Hepatocyte (in vitro differentiated cells): ENCODE results near the gene ULK4. TPM values are rescaled to one million over a fixed set of nuclear protein-coding genes. Genes with fewer than 3 reads are reported as not detected.

ENCODE experiments used
- DNase-seq: peaks from one replicate; pipeline ENCODE4 v3.0.0-alpha.2; 2016; ENCODE audit warnings: low spot score
- H2AFZ ChIP-seq: fragments of 200-600 bp; sonication (generic); 2 replicates; pipeline ENCODE4 v1.6.0; 2016; ENCODE audit warnings: antibody characterized with exemption, mild to moderate bottlenecking
- H3K27ac ChIP-seq: fragments of 200-600 bp; sonication (generic); 2 replicates; pipeline ENCODE4 v1.5.1; 2016; ENCODE audit warnings: mild to moderate bottlenecking
- H3K27me3 ChIP-seq: fragments of 200-600 bp; sonication (generic); 2 replicates; pipeline ENCODE4 v1.6.1; 2016
- H3K36me3 ChIP-seq: fragments of 200-600 bp; sonication (generic); replicated peaks from 2 replicates; pipeline ENCODE4 v1.5.1; 2016; ENCODE audit warnings: low read depth; ENCODE audit not compliant: insufficient read depth
- H3K4me1 ChIP-seq: fragments of 200-600 bp; sonication (generic); 2 replicates; pipeline ENCODE4 v1.5.1; 2016; ENCODE audit warnings: mild to moderate bottlenecking, moderate library complexity; ENCODE audit not compliant: insufficient read depth
- H3K4me2 ChIP-seq: fragments of 200-600 bp; sonication (generic); 2 replicates; pipeline ENCODE4 v1.6.0; 2016
- H3K4me3 ChIP-seq: fragments of 200-600 bp; sonication (generic); 2 replicates; pipeline ENCODE4 v1.5.1; 2016; ENCODE audit warnings: mild to moderate bottlenecking
- H3K79me2 ChIP-seq: fragments of 200-600 bp; sonication (generic); 2 replicates; pipeline ENCODE4 v1.6.0; 2017; ENCODE audit warnings: mild to moderate bottlenecking
- H3K9me2 ChIP-seq: fragments of 200-600 bp; sonication (generic); replicated peaks from 2 replicates; pipeline ENCODE4 v1.6.0; 2017; ENCODE audit warnings: mild to moderate bottlenecking; ENCODE audit not compliant: insufficient read depth
- H3K9me3 ChIP-seq: fragments of 200-600 bp; sonication (generic); 2 replicates; pipeline ENCODE4 v1.5.1; 2016; ENCODE audit warnings: low read depth, mild to moderate bottlenecking
- H4K20me1 ChIP-seq: fragments of 200-600 bp; sonication (generic); 2 replicates; pipeline ENCODE4 v1.6.0; 2016; ENCODE audit warnings: mild to moderate bottlenecking; ENCODE audit not compliant: insufficient read depth, poor library complexity, severe bottlenecking
- EZH2 ChIP-seq: fragments of 200-600 bp; sonication (generic); IDR thresholded peaks from 2 replicates; pipeline ENCODE4 v1.6.1; 2016; ENCODE audit warnings: antibody characterized with exemption, mild to moderate bottlenecking, borderline replicate concordance
- EZH2phosphoT487 ChIP-seq: fragments of 200-600 bp; sonication (generic); IDR thresholded peaks from one replicate; pipeline ENCODE4 v1.6.1; 2018; ENCODE audit warnings: antibody characterized with exemption, mild to moderate bottlenecking, low read depth, moderate library complexity; ENCODE audit not compliant: unreplicated experiment, severe bottlenecking
- WGBS: methylation state at CpG from one replicate; pipeline ENCODE4 v1.1.6; 2016; ENCODE audit warnings: low lambda C conversion rate; ENCODE audit errors: missing lambda C conversion rate; 5-methylcytosine and 5-hydroxymethylcytosine counted together
- polyA plus RNA-seq: library from polyadenylated mRNA; unstranded; fragments of >200 nt; fragmentation: Nextera tagmentation; extraction: Ambion mirVana; gene quantifications from 2 replicates; pipeline ENCODE4 v1.2.1, GENCODE V29; 2016
- total RNA-seq: library from RNA; depleted of rRNA; stranded (reverse); fragments of >200 nt; gene quantifications from 2 replicates; pipeline ENCODE4 v1.2.3, GENCODE V29; 2014
- TF ChIP-seq, protein P1 (sequence below): fragments of 200-600 bp; sonication (generic); IDR thresholded peaks from 2 replicates; pipeline ENCODE4 v1.5.1; 2016; ENCODE audit warnings: antibody characterized with exemption, mild to moderate bottlenecking; ENCODE audit not compliant: poor library complexity

The ULK4 gene
- total and polyA plus RNA-seq, 2 experiments from 2014 or later: 3.8 to 9.1 TPM

GRCh38 chr3:41611008-41611407 lies 350.9 kb downstream of the ULK4 start:
- Histone ChIP-seq H4K20me1 (no peaks in the 10 kb centered on the region), H3K36me3 (no peaks in the 10 kb centered on the region), H3K4me2 (no peak overlapping the region), H3K4me3 (no peak overlapping the region), H3K79me2 (no peaks in the 10 kb centered on the region), H3K27ac (no peak overlapping the region), H3K27me3 (no peaks in the 10 kb centered on the region), H2AFZ (no peak overlapping the region), H3K9me3 (no peaks in the 10 kb centered on the region), H3K4me1 (no peaks in the 10 kb centered on the region), H3K9me2 (no peaks in the 10 kb centered on the region)
- TF ChIP-seq, protein P1, sequence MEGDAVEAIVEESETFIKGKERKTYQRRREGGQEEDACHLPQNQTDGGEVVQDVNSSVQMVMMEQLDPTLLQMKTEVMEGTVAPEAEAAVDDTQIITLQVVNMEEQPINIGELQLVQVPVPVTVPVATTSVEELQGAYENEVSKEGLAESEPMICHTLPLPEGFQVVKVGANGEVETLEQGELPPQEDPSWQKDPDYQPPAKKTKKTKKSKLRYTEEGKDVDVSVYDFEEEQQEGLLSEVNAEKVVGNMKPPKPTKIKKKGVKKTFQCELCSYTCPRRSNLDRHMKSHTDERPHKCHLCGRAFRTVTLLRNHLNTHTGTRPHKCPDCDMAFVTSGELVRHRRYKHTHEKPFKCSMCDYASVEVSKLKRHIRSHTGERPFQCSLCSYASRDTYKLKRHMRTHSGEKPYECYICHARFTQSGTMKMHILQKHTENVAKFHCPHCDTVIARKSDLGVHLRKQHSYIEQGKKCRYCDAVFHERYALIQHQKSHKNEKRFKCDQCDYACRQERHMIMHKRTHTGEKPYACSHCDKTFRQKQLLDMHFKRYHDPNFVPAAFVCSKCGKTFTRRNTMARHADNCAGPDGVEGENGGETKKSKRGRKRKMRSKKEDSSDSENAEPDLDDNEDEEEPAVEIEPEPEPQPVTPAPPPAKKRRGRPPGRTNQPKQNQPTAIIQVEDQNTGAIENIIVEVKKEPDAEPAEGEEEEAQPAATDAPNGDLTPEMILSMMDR: no peak
- TF ChIP-seq EZH2 (no peak), EZH2phosphoT487 (no peak)
- 96% methylated on average over 6 of the region's 6 CpGs for WGBS
- DNase-seq: no peak

DNA sequence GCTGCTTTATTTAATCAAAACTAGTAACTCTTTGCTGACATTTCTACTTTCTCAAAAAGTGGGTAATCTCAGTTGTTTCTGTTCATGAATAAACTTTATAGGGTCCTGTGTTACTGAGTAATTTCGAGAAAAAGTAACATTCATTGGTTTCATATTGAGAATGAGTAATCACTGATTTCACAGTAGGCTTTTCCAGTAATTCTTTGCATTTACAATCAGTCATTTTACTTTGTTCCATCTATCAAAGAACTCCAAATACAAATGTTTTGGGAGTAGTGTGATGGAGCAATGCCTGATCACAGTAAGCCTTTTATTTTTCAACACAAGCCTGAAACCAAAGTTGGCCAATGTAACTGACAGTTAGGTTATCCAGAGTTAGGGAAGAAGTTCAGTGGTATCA lies 353.6 kb downstream of the ULK4 start:
- Histone ChIP-seq H3K36me3 (no peaks in the 10 kb centered on the region), H3K4me3 (no peak overlapping the region), H3K9me2 (no peaks in the 10 kb centered on the region), H4K20me1 (no peaks in the 10 kb centered on the region), H3K9me3 (no peaks in the 10 kb centered on the region), H3K4me2 (no peak overlapping the region), H2AFZ (no peak overlapping the region), H3K4me1 (no peaks in the 10 kb centered on the region), H3K27me3 (no peaks in the 10 kb centered on the region), H3K27ac (no peak overlapping the region), H3K79me2 (no peaks in the 10 kb centered on the region)
- no peak for DNase-seq
- 68% methylated on average over 1 of the region's 1 CpG for WGBS
- TF ChIP-seq EZH2phosphoT487: no peak
- TF ChIP-seq EZH2: no peak
- TF ChIP-seq, protein P1: no peak

- H3K27ac ChIP-seq: no peak overlapping the region
- 97% methylated on average over 1 of the region's 1 CpG for WGBS
- DNase-seq: no peak
- H3K9me3 ChIP-seq: no peaks in the 10 kb centered on the region
- H3K79me2 ChIP-seq: no peaks in the 10 kb centered on the region
- TF ChIP-seq, protein P1: no peak
- TF ChIP-seq EZH2 (no peak), EZH2phosphoT487 (no peak)
- no peaks in the 10 kb centered on the region for H3K9me2 ChIP-seq
- no peaks in the 10 kb centered on the region for H3K4me1 ChIP-seq
- no peak overlapping the region for H3K4me2 ChIP-seq
- H4K20me1 ChIP-seq: no peaks in the 10 kb centered on the region
- no peak overlapping the region for H2AFZ ChIP-seq
- H3K27me3 ChIP-seq: no peaks in the 10 kb centered on the region
- H3K36me3 ChIP-seq: no peaks in the 10 kb centered on the region
- no peak overlapping the region for H3K4me3 ChIP-seq
Measured at GRCh38 chr3:41603807-41604206, 358.1 kb downstream of the ULK4 start.

GRCh38 chr3:41602121-41602520 lies 359.8 kb downstream of the ULK4 start:
- DNase-seq: no peak
- TF ChIP-seq EZH2: no peak
- no peak overlapping the region for H3K27ac ChIP-seq
- H4K20me1 ChIP-seq: no peaks in the 10 kb centered on the region
- no peaks in the 10 kb centered on the region for H3K9me2 ChIP-seq
- no peaks in the 10 kb centered on the region for H3K79me2 ChIP-seq
- no peak overlapping the region for H3K4me2 ChIP-seq
- H3K9me3 ChIP-seq: no peaks in the 10 kb centered on the region
- no peak overlapping the region for H3K4me3 ChIP-seq
- no peaks in the 10 kb centered on the region for H3K4me1 ChIP-seq
- no peaks in the 10 kb centered on the region for H3K27me3 ChIP-seq
- H3K36me3 ChIP-seq: no peaks in the 10 kb centered on the region
- no peak overlapping the region for H2AFZ ChIP-seq
